Endometrium (tissue), 2 donors: ENCODE data around the gene LRRC7.

ENCODE experiments used
- FAIRE-seq: peaks from 2 replicates; lab custom pipeline; 2012; peaks lifted over from hg19 to GRCh38; lab: Jason Lieb, UNC
- donor health status: control.
- donor health status: control.

The LRRC7 gene

GRCh38 chr1:69589799-69590198 is 22.1 kb downstream of the LRRC7 start:
- FAIRE-seq = no peak

GRCh38 chr1:69592341-69592740 is 24.6 kb downstream of the LRRC7 start:
- FAIRE-seq = no peak

GRCh38 chr1:69595486-69595885 is 27.8 kb downstream of the LRRC7 start:
- FAIRE-seq = no peak

- FAIRE-seq = no peak
Observed at GRCh38 chr1:69611316-69611715, 43.6 kb downstream of the LRRC7 start.

- FAIRE-seq = no peak
Observed at GRCh38 chr1:69613414-69613813, 45.7 kb downstream of the LRRC7 start.

DNA sequence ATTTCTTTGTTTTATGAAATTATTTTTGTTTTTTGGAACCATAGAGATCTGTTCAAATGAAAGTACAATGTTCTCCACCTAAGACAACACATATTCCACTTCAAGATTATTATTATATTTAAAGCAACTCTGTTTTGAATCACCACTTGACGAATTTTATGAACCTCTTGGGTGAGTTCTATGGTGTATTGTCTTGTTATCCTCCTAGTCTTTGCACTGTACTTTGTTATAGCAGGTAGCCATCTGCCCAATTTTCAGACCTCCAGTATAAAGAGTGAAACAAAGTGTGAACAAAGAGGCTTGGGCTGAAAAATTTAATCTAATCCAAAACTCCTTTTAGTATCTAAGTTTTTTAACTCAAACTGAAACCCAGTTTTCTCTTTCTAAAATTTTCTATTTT is 71.0 kb downstream of the LRRC7 start:
- no peak for FAIRE-seq

GRCh38 chr1:69639159-69639558 is 71.4 kb downstream of the LRRC7 start:
- no peak for FAIRE-seq

- FAIRE-seq = no peak
Observed at GRCh38 chr1:69643266-69643665, 75.5 kb downstream of the LRRC7 start.

DNA sequence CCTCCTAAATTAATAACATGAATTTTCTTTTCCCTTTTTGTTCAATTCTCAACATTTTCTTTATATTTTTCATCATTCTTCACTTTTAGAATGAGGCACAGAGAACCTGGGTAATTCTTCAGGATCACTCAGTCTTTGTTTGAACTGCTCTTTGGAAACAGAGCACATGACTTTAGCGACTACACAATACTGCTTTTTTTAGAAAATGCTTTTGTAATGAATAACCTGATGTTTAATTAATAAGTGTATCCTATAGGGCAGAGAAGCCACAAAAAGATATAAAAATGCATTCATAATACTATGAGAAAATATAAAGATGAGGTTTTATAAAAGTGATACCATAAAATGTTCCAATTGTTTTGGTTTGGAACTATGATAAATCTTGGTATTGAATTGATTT is 77.8 kb downstream of the LRRC7 start:
- FAIRE-seq = no peak

GRCh38 chr1:69648486-69648885 is 80.8 kb downstream of the LRRC7 start:
- no peak for FAIRE-seq

- FAIRE-seq = no peak
Observed at GRCh38 chr1:69649383-69649990, 81.8 kb downstream of the LRRC7 start.

- no peak for FAIRE-seq
Observed at GRCh38 chr1:69650779-69651178, 83.1 kb downstream of the LRRC7 start.

DNA sequence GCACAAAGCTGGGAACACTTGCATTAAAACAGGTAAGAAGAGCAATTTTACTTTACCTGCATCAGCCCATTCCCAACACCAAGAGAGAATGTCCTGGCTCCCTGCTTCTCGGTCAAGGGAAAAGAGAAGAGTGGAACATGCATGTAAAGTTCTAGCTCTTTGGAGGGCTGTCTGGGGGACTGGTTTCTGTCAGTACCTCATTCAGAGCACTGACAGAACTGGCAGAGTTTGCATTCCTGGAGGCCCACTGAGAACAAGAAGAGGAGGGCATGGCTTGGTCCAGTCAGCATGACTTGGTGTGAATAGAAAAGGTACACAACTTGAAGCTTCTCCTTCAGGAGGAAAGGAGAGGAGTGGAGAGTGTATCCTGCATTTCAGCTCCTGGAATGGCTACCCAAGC is 83.9 kb downstream of the LRRC7 start:
- FAIRE-seq = no peak

- no peak for FAIRE-seq
Observed at GRCh38 chr1:69657971-69658370, 90.2 kb downstream of the LRRC7 start.

DNA sequence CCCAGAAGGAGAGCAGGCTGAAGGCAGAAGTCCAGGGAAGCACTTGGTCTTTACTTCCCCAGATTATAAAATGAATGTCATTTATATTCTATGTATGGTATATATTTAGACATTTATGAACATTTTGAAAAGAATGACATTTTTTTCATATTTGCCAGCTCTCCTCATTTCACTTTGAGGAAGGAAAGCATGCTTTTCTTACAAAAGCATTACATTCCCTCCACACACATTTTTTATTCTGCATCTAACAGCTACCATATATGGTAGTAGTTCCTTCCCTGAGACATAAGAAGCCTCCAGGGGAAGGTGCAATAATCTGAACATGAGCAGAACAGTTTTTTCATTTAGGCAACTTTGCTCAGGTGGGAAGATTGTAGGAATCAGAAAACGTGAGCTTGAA is 94.0 kb downstream of the LRRC7 start:
- FAIRE-seq = no peak

DNA sequence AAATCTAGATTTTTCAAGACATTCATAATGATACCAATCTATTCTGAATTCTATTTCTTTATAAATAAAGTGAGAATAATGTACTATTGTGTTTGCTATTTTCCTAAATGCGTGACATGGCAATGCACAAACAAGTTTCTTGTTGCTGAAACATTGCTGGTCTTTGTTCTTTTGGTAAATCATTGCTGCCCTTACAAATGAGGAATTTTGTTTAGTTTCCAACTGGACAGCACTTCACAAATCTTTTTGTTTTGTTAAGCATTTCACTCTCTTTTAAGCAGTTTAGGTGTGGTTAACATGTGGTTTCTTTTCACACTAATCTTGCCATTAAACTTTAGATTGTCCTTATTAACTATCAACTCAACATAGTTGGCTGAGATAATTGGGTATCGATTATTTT is 94.6 kb downstream of the LRRC7 start:
- no peak for FAIRE-seq

GRCh38 chr1:69671363-69672010 is 103.8 kb downstream of the LRRC7 start:
- no peak for FAIRE-seq

GRCh38 chr1:69673321-69673720 is 105.6 kb downstream of the LRRC7 start:
- no peak for FAIRE-seq

- no peak for FAIRE-seq
Observed at GRCh38 chr1:69679965-69680364, 112.2 kb downstream of the LRRC7 start.

GRCh38 chr1:69686367-69686984 is 118.8 kb downstream of the LRRC7 start:
- FAIRE-seq = no peak

DNA sequence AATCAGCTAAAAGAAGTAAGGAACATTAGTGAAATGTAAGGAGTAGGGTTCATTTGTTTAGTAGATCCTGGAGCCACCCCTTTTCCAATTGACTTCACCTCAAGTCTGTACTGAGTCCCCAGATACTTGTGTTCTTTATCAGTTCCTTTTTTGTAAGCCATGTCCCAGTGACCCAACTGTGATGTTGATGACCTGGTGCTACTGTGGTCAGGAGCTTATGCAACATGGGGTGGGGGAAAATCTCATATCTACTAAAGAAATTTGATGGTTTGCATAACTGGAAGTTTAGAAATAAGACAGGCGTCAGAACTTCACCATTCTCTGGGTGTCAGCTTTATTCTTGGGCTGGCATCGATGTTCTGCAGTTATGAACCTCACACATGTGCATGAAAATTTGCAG is 120.5 kb downstream of the LRRC7 start:
- FAIRE-seq = no peak

- FAIRE-seq = no peak
Observed at GRCh38 chr1:69691179-69691578, 123.5 kb downstream of the LRRC7 start.

- FAIRE-seq = no peak
Observed at GRCh38 chr1:69693921-69694675, 126.4 kb downstream of the LRRC7 start.
